Putamen (tissue), 1 donor: Measurements from ENCODE around the gene MTMR4.
"Not testable (repeated sequence)": the region's sequence is repeated elsewhere in the genome, so short reads cannot be mapped to it uniquely, and the experiment has no call there.

ENCODE experiments used
- DNase-seq: peaks from one replicate; pipeline ENCODE4 v3.0.0-alpha.2; 2016; ENCODE audit warnings: low spot score

MTMR4 gene

GRCh38 chr17:58492238-58493121, 22.0 kb downstream of the MTMR4 start:
- no peak for DNase-seq

GRCh38 chr17:58491510-58492045, 22.9 kb downstream of the MTMR4 start:
- DNase-seq: no peak

- no peak for DNase-seq
Observed at GRCh38 chr17:58488428-58488890, 26.0 kb downstream of the MTMR4 start.

- DNase-seq: no peak
Observed at GRCh38 chr17:58487589-58488427, 26.6 kb downstream of the MTMR4 start, which contains the start of gene HSF5. HSF5 (minus strand) TSS chr17:58488408; CDS start chr17:58488274, 134 bp downstream.

- no peak for DNase-seq
Observed at GRCh38 chr17:58484600-58484999, 29.8 kb downstream of the MTMR4 start.

GRCh38 chr17:58481798-58482197, 32.6 kb downstream of the MTMR4 start:
- DNase-seq: not testable (repeated sequence)

- no peak for DNase-seq
Observed at GRCh38 chr17:58480090-58480489, 34.3 kb downstream of the MTMR4 start.

GRCh38 chr17:58476812-58477211, 37.6 kb downstream of the MTMR4 start:
- DNase-seq: no peak

GRCh38 chr17:58475985-58476384, 38.5 kb downstream of the MTMR4 start:
- no peak for DNase-seq

GRCh38 chr17:58470356-58470755, 44.1 kb downstream of the MTMR4 start:
- DNase-seq: no peak

GRCh38 chr17:58468944-58469343, 45.5 kb downstream of the MTMR4 start:
- no peak for DNase-seq

GRCh38 chr17:58455491-58455890, 58.9 kb downstream of the MTMR4 start:
- DNase-seq: no peak

GRCh38 chr17:58452738-58453137, 61.7 kb downstream of the MTMR4 start:
- DNase-seq: no peak

GRCh38 chr17:58447039-58447975, 67.1 kb downstream of the MTMR4 start:
- DNase-seq: peak; percentile 10

GRCh38 chr17:58446086-58446485, 68.4 kb downstream of the MTMR4 start:
- DNase-seq: no peak
